PC-3 (cell line): Measurements from ENCODE around the gene SPDYE3. TPM values are rescaled to one million over a fixed set of nuclear protein-coding genes. Genes with fewer than 3 reads are reported as not detected.
"Not testable (repeated sequence)": the region's sequence is repeated elsewhere in the genome, so short reads cannot be mapped to it uniquely, and the experiment has no call there.

Experiments used
- ATAC-seq: fragments of 200-7000 bp; cut with Tn5 transposase; 2 replicates; pipeline ENCODE4 v1.9.1; 2020; ENCODE audit warnings: mild to moderate bottlenecking, moderate library complexity
- BruUV-seq: library from RNA; stranded (reverse); fragments of 400-500 nt; replicated peaks from 2 replicates; lab custom pipeline; 2021; lab: Mats Ljungman, UMichigan
- CTCF ChIA-PET: fragments of 300-600 bp; sonication (Branson Sonifier 250); formaldehyde crosslinking; loops from one replicate; lab custom pipeline; 2022; ENCODE audit warnings: antibody characterized with exemption; lab: Charles Lee
- POLR2A ChIA-PET: fragments of 300-600 bp; sonication (Branson Sonifier 250); formaldehyde crosslinking; loops from one replicate; lab custom pipeline; 2022; ENCODE audit warnings: antibody characterized with exemption; ENCODE audit not compliant: unreplicated experiment; lab: Charles Lee
- DNase-seq: peaks from one replicate; pipeline ENCODE4 v3.0.0-alpha.2; 2015
- H2AFZ ChIP-seq: fragments of 300-600 bp; sonication (generic); 2 replicates; pipeline ENCODE4 v1.6.0; 2016; ENCODE audit warnings: antibody characterized with exemption, low read length
- H3F3A ChIP-seq: fragments of 300-600 bp; sonication (generic); one replicate; pipeline ENCODE4 v1.6.0; 2017; ENCODE audit warnings: antibody characterized with exemption, low read length, control low read depth, mild to moderate bottlenecking; ENCODE audit not compliant: unreplicated experiment
- H3K27ac ChIP-seq: fragments of 300-600 bp; sonication (generic); 2 replicates; pipeline ENCODE4 v1.5.1; 2016; ENCODE audit warnings: mild to moderate bottlenecking, low read length
- H3K27me3 ChIP-seq: fragments of 300-600 bp; sonication (generic); 2 replicates; pipeline ENCODE4 v1.6.1; 2016; ENCODE audit warnings: low read length, mixed read lengths
- H3K36me3 ChIP-seq: fragments of 300-600 bp; sonication (generic); 2 replicates; pipeline ENCODE4 v1.6.1; 2016; ENCODE audit warnings: low read depth, mixed run types, low read length, mixed read lengths
- H3K4me1 ChIP-seq: fragments of 300-600 bp; sonication (generic); 2 replicates; pipeline ENCODE4 v1.5.1; 2016; ENCODE audit warnings: low read length; ENCODE audit not compliant: insufficient read depth
- H3K4me2 ChIP-seq: fragments of 300-600 bp; sonication (generic); 2 replicates; pipeline ENCODE4 v1.6.0; 2016; ENCODE audit warnings: low read length
- H3K4me3 ChIP-seq: fragments of 300-600 bp; sonication (generic); 2 replicates; pipeline ENCODE4 v1.5.1; 2016; ENCODE audit warnings: mild to moderate bottlenecking, low read length, mixed read lengths
- H3K79me2 ChIP-seq: fragments of 300-600 bp; sonication (generic); 2 replicates; pipeline ENCODE4 v1.6.1; 2017; ENCODE audit warnings: low read length, mixed read lengths
- H3K9ac ChIP-seq: fragments of 300-600 bp; sonication (generic); 2 replicates; pipeline ENCODE4 v1.6.0; 2016; ENCODE audit warnings: mild to moderate bottlenecking, low read length
- H3K9me2 ChIP-seq: fragments of 300-600 bp; sonication (generic); replicated peaks from 2 replicates; pipeline ENCODE4 v1.6.1; 2016; ENCODE audit warnings: mixed run types, low read length, mixed read lengths
- H3K9me3 ChIP-seq: fragments of 300-600 bp; sonication (generic); 2 replicates; pipeline ENCODE4 v1.6.1; 2016; ENCODE audit warnings: low read length, mixed read lengths
- H4K20me1 ChIP-seq: fragments of 300-600 bp; sonication (generic); 2 replicates; pipeline ENCODE4 v1.6.1; 2016; ENCODE audit warnings: low read length, mixed read lengths
- EZH2 ChIP-seq: fragments of 300-600 bp; sonication (generic); IDR thresholded peaks from one replicate; pipeline ENCODE4 v1.6.1; 2017; ENCODE audit warnings: antibody characterized with exemption, mild to moderate bottlenecking, low read length; ENCODE audit not compliant: unreplicated experiment
- EZH2phosphoT487 ChIP-seq: fragments of 300-600 bp; sonication (generic); IDR thresholded peaks from 2 replicates; pipeline ENCODE4 v1.6.1; 2018; ENCODE audit warnings: mild to moderate bottlenecking, antibody characterized with exemption, low read length, borderline replicate concordance
- intact Hi-C: fragments of 100-400 bp; cut with micrococcal nuclease; formaldehyde crosslinking; loops from 2 replicates; pipeline ENCODE4 v1.9.0; 2023
- total RNA-seq: library from RNA; depleted of rRNA; stranded (reverse); fragments of >200 nt; gene quantifications from 2 replicates; pipeline ENCODE4 v1.2.3, GENCODE V29; 2014
- TF ChIP-seq, protein P1 (sequence below): fragments of 300-600 bp; sonication (generic); conservative IDR thresholded peaks from 2 replicates; pipeline ENCODE4 v1.5.1; 2017; ENCODE audit warnings: antibody characterized with exemption, low read depth, mild to moderate bottlenecking, low read length

The SPDYE3 gene
- total RNA-seq, 1 experiment from 2014 or later = not detected

DNA sequence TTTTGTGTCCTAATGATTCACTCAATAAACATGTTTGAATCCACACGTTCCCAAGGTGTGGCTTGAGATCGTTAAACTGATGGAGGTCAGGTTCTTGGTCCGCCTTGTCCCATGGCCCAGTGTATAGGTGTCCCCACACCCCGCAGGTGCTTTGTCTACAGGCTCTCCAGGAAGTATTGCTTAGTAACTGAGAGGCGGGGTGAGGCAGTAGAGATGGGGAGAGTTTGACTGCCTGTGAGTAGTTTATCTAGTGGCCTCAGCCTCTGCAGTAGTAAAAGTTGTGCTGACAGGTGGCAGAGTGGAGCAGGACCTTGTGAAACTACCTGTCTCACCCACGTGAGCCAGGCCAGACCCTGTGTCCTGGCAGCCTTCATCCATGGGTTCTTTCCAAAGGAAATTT is 33.8 kb downstream of the SPDYE3 start:
- H3K4me2 ChIP-seq, H3K27me3 ChIP-seq, H3K4me3 ChIP-seq, H3K9me3 ChIP-seq, H3K9me2 ChIP-seq, H3F3A ChIP-seq, BruUV-seq, CTCF ChIA-PET, H3K9ac ChIP-seq, H2AFZ ChIP-seq, POLR2A ChIA-PET: not testable (repeated sequence)
- H3K27ac ChIP-seq = peak overlapping the region; percentile 44
- H3K79me2 ChIP-seq = peaks cover 27% of the 10 kb centered on the region
- peak; percentile 58 for DNase-seq
- intact Hi-C loops = loop anchor here (5.0 to 10.0 kb wide), 2 partner anchors 66 to 209 kb away; no protein-coding TSS in a partner anchor
- H3K4me1 ChIP-seq = peaks cover 12% of the 10 kb centered on the region; the same call in 1 of the 2 replicates
- ATAC-seq = peak; percentile 72
- peaks cover 12% of the 10 kb centered on the region; the same call in 1 of the 2 replicates for H4K20me1 ChIP-seq
- peaks cover 17% of the 10 kb centered on the region for H3K36me3 ChIP-seq

DNA sequence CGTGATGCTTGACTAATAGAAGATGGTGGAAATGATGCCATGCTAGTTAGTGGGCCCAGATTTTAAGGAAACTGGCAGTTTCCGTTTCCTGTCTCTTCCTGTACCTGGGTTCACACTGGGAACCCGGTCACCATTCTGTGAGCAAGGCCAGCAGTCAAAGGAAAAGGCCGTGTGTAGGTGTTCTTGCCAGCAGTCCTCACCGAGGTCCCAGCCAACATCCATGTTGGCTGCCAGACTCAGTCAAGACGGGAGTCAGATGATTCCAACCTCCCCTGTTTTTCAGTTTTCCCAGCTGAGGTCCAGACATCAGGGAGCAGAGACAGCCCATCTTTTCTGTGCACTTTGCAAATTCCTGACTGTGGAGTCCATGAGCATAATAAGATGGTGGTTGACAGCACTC is 35.3 kb downstream of the SPDYE3 start:
- no peak for ATAC-seq
- peaks cover 32% of the 10 kb centered on the region for H3K36me3 ChIP-seq
- peaks cover 22% of the 10 kb centered on the region for H3K79me2 ChIP-seq

DNA sequence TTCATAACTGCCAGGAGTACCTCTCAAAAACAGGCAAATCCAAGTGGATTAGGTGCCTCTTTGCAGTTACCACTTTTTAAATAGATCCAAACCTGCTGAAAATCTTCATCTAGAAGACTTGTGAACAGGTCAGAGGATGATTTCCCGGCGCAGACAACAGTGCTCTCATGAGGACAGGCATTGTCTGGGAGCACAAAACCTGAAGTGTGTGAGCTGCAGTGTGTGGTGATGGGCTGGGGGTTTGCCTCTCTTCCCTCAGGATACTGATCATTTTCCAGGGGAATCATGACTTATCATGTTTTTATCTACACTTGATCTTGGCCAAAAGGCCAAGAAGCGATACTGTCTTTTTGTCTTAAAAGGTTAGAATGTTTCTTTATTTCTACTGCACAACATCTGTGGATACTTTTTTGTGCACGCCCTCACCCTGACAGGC is 36.6 kb downstream of the SPDYE3 start:
- H3K27me3 ChIP-seq, H3K27ac ChIP-seq, H3K4me1 ChIP-seq, H3K9ac ChIP-seq, DNase-seq, H3K4me2 ChIP-seq, BruUV-seq, H3K9me3 ChIP-seq, ATAC-seq, H3K4me3 ChIP-seq, POLR2A ChIA-PET, H2AFZ ChIP-seq, H3F3A ChIP-seq, H3K9me2 ChIP-seq: not testable (repeated sequence)
- intact Hi-C loops = loop anchor here (5.0 to 10.0 kb wide), 2 partner anchors 69 to 212 kb away; no protein-coding TSS in a partner anchor
- Histone ChIP-seq H4K20me1 (peaks cover 12% of the 10 kb centered on the region; the same call in 1 of the 2 replicates), H3K36me3 (peaks cover 36% of the 10 kb centered on the region), H3K79me2 (peaks cover 16% of the 10 kb centered on the region)
- CTCF ChIA-PET = interaction anchor here (0.6 kb wide), 1 partner anchor 85 kb away, joined by 3 read pairs; the partner anchor contains the start of gene ZCWPW1

More for the DNA sequence above, 35.3 kb downstream of the SPDYE3 start:
- ChIA-PET POLR2A (interaction anchor here (0.6 kb wide), 1 partner anchor 12 kb away, joined by 3 read pairs; no protein-coding TSS in a partner anchor), CTCF (no interaction called here)
- Histone ChIP-seq H3F3A (no peaks in the 10 kb centered on the region), H3K4me1 (peaks cover 9% of the 10 kb centered on the region; the same call in 1 of the 2 replicates), H4K20me1 (peaks cover 12% of the 10 kb centered on the region; the same call in 1 of the 2 replicates), H3K9me2 (no peaks in the 10 kb centered on the region), H3K27me3 (no peaks in the 10 kb centered on the region), H3K9ac (no peak overlapping the region), H3K9me3 (no peaks in the 10 kb centered on the region), H2AFZ (no peak overlapping the region), H3K27ac (no peak overlapping the region), H3K4me3 (no peak overlapping the region), H3K4me2 (no peak overlapping the region)
- DNase-seq = no peak
- no TSS peak for BruUV-seq
- intact Hi-C loops = loop anchor here (5.0 to 10.0 kb wide), 2 partner anchors 68 to 210 kb away; no protein-coding TSS in a partner anchor
- TF ChIP-seq EZH2phosphoT487 (no peak), EZH2 (no peak)
- TF ChIP-seq, protein P1, sequence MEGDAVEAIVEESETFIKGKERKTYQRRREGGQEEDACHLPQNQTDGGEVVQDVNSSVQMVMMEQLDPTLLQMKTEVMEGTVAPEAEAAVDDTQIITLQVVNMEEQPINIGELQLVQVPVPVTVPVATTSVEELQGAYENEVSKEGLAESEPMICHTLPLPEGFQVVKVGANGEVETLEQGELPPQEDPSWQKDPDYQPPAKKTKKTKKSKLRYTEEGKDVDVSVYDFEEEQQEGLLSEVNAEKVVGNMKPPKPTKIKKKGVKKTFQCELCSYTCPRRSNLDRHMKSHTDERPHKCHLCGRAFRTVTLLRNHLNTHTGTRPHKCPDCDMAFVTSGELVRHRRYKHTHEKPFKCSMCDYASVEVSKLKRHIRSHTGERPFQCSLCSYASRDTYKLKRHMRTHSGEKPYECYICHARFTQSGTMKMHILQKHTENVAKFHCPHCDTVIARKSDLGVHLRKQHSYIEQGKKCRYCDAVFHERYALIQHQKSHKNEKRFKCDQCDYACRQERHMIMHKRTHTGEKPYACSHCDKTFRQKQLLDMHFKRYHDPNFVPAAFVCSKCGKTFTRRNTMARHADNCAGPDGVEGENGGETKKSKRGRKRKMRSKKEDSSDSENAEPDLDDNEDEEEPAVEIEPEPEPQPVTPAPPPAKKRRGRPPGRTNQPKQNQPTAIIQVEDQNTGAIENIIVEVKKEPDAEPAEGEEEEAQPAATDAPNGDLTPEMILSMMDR = no peak
